BE2C (cell line): Measurements from ENCODE around the gene F13A1.

ENCODE experiments used
- DNase-seq: peaks from one replicate; pipeline ENCODE4 v3.0.0-alpha.2; 2020
- H3K27me3 ChIP-seq: fragments of 250-450 bp; sonication (Bioruptor Pico); 2 replicates; pipeline ENCODE4 v1.5.1; 2020; ENCODE audit warnings: mild to moderate bottlenecking
- H3K36me3 ChIP-seq: fragments of 250-450 bp; sonication (Bioruptor Pico); 2 replicates; pipeline ENCODE4 v1.5.1; 2020; ENCODE audit warnings: mild to moderate bottlenecking
- H3K4me1 ChIP-seq: fragments of 250-450 bp; sonication (Bioruptor Pico); 2 replicates; pipeline ENCODE4 v1.5.1; 2020
- H3K4me3 ChIP-seq: 2 replicates; pipeline ENCODE4 v1.5.1; 2011; ENCODE audit warnings: low read depth, low read length
- H3K9me3 ChIP-seq: fragments of 250-450 bp; sonication (Bioruptor Pico); 2 replicates; pipeline ENCODE4 v1.5.1; 2020
- CTCF ChIP-seq: IDR thresholded peaks from 2 replicates; pipeline ENCODE4 v1.5.1; 2012; ENCODE audit warnings: mild to moderate bottlenecking, low read depth, low read length

The F13A1 gene

GRCh38 chr6:6105472-6106036 lies 214.9 kb downstream of the F13A1 start:
- DNase-seq, result no peak
- H3K36me3 ChIP-seq, result no peaks in the 10 kb centered on the region
- H3K4me3 ChIP-seq, result no peak overlapping the region
- 0 out of 2 replicates have a peak, but pooled peaks have one; percentile 14 for TF ChIP-seq CTCF
- no peaks in the 10 kb centered on the region for H3K27me3 ChIP-seq
- H3K9me3 ChIP-seq, result no peaks in the 10 kb centered on the region
- no peaks in the 10 kb centered on the region for H3K4me1 ChIP-seq
